Glutamatergic neuron (in vitro differentiated cells): ENCODE data around the gene SSUH2. TPM values are rescaled to one million over a fixed set of nuclear protein-coding genes. Genes with fewer than 3 reads are reported as not detected.

Experiments used
- DNase-seq: peaks from one replicate; pipeline ENCODE4 v3.0.0; 2022
- H3K27ac Mint-ChIP-seq: one replicate; pipeline ENCODE4 v1.8.0; 2020; ENCODE audit warnings: mild to moderate bottlenecking, mixed read lengths, inconsistent platforms; ENCODE audit not compliant: unreplicated experiment
- H3K27me3 Mint-ChIP-seq: one replicate; pipeline ENCODE4 v1.8.0; 2020; ENCODE audit warnings: mild to moderate bottlenecking, moderate library complexity, mixed read lengths, inconsistent platforms; ENCODE audit not compliant: unreplicated experiment
- H3K36me3 Mint-ChIP-seq: one replicate; pipeline ENCODE4 v1.8.0; 2020; ENCODE audit warnings: mild to moderate bottlenecking, mixed read lengths, inconsistent platforms; ENCODE audit not compliant: unreplicated experiment
- H3K4me1 Mint-ChIP-seq: one replicate; pipeline ENCODE4 v1.8.0; 2020; ENCODE audit warnings: mild to moderate bottlenecking, low read depth, mixed read lengths, inconsistent platforms; ENCODE audit not compliant: unreplicated experiment
- H3K4me3 Mint-ChIP-seq: one replicate; pipeline ENCODE4 v1.8.0; 2020; ENCODE audit warnings: mild to moderate bottlenecking, mixed read lengths, inconsistent platforms; ENCODE audit not compliant: unreplicated experiment
- H3K9me3 Mint-ChIP-seq: one replicate; pipeline ENCODE4 v1.8.0; 2020; ENCODE audit warnings: mild to moderate bottlenecking, moderate library complexity, mixed read lengths, inconsistent platforms; ENCODE audit not compliant: unreplicated experiment
- total RNA-seq: library from RNA; stranded (reverse); fragmentation: NEBNext Ultra II Directional; extraction: Animal tissue kit (Norgen Biotek cat#: 25700); gene quantifications from one replicate; pipeline ENCODE4 v1.2.1, GENCODE V29; 2021; ENCODE audit not compliant: unreplicated experiment
- TF ChIP-seq, protein P1 (sequence below): fragments of 200-600 bp; sonication (generic); IDR thresholded peaks from one replicate; pipeline ENCODE4 v1.5.0; 2021; ENCODE audit not compliant: partially characterized antibody, unreplicated experiment

The SSUH2 gene
- total RNA-seq, 1 donor from 2014 or later = 0.66 TPM

DNA sequence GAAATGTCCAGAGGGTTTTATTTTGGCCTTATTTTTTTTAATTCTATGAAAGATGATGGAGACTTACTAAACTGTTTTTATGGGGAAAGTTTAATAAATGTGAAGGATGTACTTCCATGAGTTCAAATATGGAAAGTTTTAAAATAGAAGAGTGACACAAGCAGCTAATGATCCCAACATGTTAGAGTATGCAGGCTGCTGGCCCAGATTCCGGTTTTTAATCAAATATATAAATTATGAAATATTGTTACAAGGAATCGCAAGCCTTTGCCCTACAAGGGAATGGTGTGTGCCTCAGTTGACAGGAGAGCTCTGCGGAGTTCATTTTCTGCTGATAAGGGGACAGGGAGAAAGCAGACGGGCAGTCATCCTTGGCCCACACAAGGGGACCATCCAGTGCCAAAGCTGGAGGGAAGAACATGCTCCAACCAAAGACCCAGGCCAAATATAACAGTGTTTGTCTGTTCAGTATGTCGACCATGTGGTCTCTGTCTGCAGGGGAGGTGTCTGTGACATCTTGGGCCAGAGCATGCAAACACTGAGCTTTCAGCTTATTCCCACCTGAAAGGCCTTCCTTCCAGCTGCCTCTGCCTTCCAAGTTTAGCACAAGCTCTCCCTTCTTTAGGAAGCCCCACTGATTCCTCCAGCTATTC lies 69.8 kb downstream of the SSUH2 start:
- Mint-ChIP-seq H3K27ac (no peak overlapping the region), H3K36me3 (no peaks in the 10 kb centered on the region), H3K4me3 (no peak overlapping the region), H3K27me3 (no peaks in the 10 kb centered on the region), H3K4me1 (no peaks in the 10 kb centered on the region), H3K9me3 (no peaks in the 10 kb centered on the region)
- TF ChIP-seq, protein P1, sequence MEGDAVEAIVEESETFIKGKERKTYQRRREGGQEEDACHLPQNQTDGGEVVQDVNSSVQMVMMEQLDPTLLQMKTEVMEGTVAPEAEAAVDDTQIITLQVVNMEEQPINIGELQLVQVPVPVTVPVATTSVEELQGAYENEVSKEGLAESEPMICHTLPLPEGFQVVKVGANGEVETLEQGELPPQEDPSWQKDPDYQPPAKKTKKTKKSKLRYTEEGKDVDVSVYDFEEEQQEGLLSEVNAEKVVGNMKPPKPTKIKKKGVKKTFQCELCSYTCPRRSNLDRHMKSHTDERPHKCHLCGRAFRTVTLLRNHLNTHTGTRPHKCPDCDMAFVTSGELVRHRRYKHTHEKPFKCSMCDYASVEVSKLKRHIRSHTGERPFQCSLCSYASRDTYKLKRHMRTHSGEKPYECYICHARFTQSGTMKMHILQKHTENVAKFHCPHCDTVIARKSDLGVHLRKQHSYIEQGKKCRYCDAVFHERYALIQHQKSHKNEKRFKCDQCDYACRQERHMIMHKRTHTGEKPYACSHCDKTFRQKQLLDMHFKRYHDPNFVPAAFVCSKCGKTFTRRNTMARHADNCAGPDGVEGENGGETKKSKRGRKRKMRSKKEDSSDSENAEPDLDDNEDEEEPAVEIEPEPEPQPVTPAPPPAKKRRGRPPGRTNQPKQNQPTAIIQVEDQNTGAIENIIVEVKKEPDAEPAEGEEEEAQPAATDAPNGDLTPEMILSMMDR = no peak
- no peak for DNase-seq

DNA sequence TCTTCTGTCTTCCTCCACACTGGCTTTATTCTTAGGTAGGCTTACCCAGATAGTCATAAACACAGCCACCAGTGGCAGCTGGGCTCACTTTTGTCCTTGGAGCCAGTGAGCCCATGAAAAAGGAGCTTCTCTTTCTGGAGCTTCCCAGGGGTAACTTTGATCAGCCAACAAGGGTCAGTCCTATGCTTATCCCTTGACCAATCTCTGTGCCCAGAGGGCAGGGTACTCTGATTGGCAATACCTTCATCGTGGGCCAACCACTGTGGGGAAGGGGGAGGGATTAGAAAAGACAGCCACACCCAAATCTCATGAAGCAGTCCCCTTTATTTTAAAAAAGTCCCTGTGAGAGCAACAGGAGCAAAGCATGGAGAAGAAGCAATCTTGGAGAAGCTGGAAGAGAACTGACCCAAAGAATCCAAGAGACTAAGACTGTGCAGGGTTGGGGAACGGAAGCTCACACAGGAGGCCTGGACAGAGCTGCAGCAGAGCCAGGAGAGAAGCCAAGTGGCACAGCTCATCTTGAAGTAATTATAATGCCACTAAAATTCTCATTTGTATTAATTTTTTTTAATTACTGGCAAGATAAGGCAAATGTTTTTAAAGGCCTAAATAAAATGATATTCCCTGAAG lies 70.4 kb downstream of the SSUH2 start:
- DNase-seq = no peak
- no peaks in the 10 kb centered on the region for H3K4me1 Mint-ChIP-seq
- no peaks in the 10 kb centered on the region for H3K9me3 Mint-ChIP-seq
- no peak overlapping the region for H3K27ac Mint-ChIP-seq
- H3K36me3 Mint-ChIP-seq = no peaks in the 10 kb centered on the region
- TF ChIP-seq, protein P1 = no peak
- no peaks in the 10 kb centered on the region for H3K27me3 Mint-ChIP-seq
- H3K4me3 Mint-ChIP-seq = no peak overlapping the region

DNA sequence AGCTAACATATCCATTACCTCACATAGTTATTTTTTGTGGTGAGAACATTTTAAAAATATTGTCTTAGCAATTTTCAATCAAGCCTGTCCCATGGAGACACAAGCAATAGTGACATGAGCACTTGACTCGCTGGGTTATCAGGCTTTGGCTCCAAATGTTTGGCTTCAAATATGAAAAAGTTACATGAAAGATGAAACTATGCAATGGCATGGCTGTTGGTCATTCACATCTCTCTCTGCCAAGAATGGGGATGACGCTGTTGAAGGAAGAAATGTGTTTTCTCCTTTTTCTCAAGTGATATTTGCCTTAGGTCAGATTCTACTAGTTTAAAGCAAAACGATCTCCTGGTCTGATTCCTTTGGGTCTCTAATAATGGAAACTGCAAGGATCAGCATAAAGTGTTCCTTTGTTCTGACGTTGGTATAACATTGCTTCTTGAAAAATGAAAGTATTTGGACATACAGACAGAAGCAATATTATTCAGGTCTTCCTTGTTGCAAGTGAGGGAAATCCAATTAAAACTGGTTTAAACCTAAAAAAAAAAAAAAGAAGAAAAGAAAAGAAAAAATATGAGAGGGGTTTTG lies 71.2 kb downstream of the SSUH2 start:
- Mint-ChIP-seq H3K4me3 (no peak overlapping the region), H3K27me3 (no peaks in the 10 kb centered on the region), H3K9me3 (no peaks in the 10 kb centered on the region), H3K4me1 (no peaks in the 10 kb centered on the region), H3K36me3 (no peaks in the 10 kb centered on the region), H3K27ac (no peak overlapping the region)
- TF ChIP-seq, protein P1 = no peak
- no peak for DNase-seq

DNA sequence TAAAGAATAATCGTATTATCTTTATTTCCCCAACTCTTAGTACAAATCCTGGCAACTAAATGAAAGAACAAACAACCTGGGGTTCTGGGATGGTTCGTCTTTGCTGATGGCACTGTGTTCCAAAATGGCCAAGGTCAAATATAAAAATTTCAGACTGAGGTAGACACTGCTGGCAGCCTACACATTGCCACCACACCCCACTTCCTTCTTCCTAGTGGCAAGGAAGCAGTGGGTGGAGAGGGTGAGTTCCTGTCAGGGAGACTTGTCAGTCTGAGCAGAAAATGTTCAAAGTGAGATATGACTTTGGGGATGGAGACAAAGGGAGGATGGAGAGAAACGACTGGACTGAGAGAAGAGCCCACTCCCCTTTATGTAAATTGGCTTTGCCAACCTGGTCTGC lies 73.3 kb downstream of the SSUH2 start:
- Mint-ChIP-seq H3K27me3 (no peaks in the 10 kb centered on the region), H3K4me1 (no peaks in the 10 kb centered on the region), H3K36me3 (no peaks in the 10 kb centered on the region), H3K9me3 (no peaks in the 10 kb centered on the region), H3K4me3 (no peak overlapping the region), H3K27ac (no peak overlapping the region)
- DNase-seq = no peak
- TF ChIP-seq, protein P1 = no peak

Other genes with a start within 250 kb of the SSUH2 start
- gene LMCD1, start 143.0 kb downstream of the SSUH2 start, total RNA-seq = 1.3 TPM
- gene CAV3, start 89.0 kb upstream of the SSUH2 start, total RNA-seq = 0.29 TPM
- gene OXTR, start 124.8 kb upstream of the SSUH2 start, total RNA-seq = 4.0 TPM